ENCODE measurements around the gene CDHR2. TPM values are rescaled to one million over a fixed set of nuclear protein-coding genes. Genes with fewer than 3 reads are reported as not detected.

The CDHR2 gene
- total RNA-seq, 1 donor from 2014 or later, result 0.43 TPM

DNA sequence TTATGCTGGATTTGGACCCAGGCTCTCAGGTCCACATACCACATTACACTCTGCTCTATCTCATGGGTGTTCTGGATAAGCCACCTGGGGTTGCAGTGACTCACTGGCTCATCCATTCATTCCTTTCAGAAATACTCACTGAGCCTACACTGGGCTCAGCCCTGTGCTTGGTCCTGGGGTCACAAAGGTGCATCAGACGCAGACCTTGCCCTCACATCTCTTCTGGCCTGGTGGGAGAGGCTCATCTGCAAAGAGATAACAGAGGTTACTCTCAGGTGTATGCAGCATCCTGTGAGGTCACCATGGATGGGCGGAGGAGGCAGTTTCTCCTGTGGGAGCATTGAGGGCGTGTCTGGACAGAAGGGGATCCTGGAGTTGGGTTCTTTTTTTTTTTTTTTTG lies 12.1 kb downstream of the CDHR2 start:
- Mint-ChIP-seq H3K27me3 (ENCODE audit: unreplicated experiment) (peaks cover 8% of the 10 kb centered on the region), H3K27ac (ENCODE audit: unreplicated experiment) (no peak overlapping the region), H3K4me1 (ENCODE audit: unreplicated experiment) (peaks cover 3% of the 10 kb centered on the region), H3K9me3 (ENCODE audit: unreplicated experiment) (no peaks in the 10 kb centered on the region), H3K4me3 (ENCODE audit: unreplicated experiment) (no peak overlapping the region), H3K36me3 (ENCODE audit: unreplicated experiment) (no peaks in the 10 kb centered on the region)
- DNase-seq (ENCODE audit: extremely low spot score, unreplicated experiment), result no peak
- TF ChIP-seq, protein P1, sequence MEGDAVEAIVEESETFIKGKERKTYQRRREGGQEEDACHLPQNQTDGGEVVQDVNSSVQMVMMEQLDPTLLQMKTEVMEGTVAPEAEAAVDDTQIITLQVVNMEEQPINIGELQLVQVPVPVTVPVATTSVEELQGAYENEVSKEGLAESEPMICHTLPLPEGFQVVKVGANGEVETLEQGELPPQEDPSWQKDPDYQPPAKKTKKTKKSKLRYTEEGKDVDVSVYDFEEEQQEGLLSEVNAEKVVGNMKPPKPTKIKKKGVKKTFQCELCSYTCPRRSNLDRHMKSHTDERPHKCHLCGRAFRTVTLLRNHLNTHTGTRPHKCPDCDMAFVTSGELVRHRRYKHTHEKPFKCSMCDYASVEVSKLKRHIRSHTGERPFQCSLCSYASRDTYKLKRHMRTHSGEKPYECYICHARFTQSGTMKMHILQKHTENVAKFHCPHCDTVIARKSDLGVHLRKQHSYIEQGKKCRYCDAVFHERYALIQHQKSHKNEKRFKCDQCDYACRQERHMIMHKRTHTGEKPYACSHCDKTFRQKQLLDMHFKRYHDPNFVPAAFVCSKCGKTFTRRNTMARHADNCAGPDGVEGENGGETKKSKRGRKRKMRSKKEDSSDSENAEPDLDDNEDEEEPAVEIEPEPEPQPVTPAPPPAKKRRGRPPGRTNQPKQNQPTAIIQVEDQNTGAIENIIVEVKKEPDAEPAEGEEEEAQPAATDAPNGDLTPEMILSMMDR (IDR thresholded peaks at IDR 0.05), result no peak

DNA sequence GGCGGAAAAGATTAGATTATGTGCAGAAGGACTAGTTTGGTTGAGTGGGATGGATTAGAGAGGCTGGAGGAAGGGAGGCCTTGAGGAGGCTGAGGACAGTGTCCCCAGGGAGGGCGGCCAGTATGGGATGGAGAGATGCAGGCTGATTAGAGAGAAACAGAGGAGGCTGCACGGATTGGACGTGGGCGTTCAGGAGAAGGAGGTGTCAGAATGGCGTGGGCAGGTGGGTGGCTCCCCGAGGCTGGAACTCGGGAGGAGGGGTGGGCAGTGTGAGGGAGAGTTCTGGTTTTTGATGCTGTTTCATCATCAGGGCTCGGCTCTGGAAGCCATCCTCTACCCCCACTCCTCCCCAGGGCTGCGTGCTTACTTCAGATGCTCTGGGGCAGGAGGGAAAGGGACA lies 13.0 kb downstream of the CDHR2 start:
- H3K27ac Mint-ChIP-seq (ENCODE audit: unreplicated experiment), result no peak overlapping the region
- H3K4me1 Mint-ChIP-seq (ENCODE audit: unreplicated experiment), result no peaks in the 10 kb centered on the region
- H3K9me3 Mint-ChIP-seq (ENCODE audit: unreplicated experiment), result no peaks in the 10 kb centered on the region
- TF ChIP-seq, protein P1 (IDR thresholded peaks at IDR 0.05), result no peak
- H3K4me3 Mint-ChIP-seq (ENCODE audit: unreplicated experiment), result no peak overlapping the region
- peaks cover 8% of the 10 kb centered on the region for H3K27me3 Mint-ChIP-seq (ENCODE audit: unreplicated experiment)
- no peaks in the 10 kb centered on the region for H3K36me3 Mint-ChIP-seq (ENCODE audit: unreplicated experiment)
- DNase-seq (ENCODE audit: extremely low spot score, unreplicated experiment), result no peak

GRCh38 chr5:176564002-176564401 lies 14.9 kb downstream of the CDHR2 start:
- Mint-ChIP-seq H3K27me3 (ENCODE audit: unreplicated experiment) (peaks cover 8% of the 10 kb centered on the region), H3K36me3 (ENCODE audit: unreplicated experiment) (no peaks in the 10 kb centered on the region), H3K4me1 (ENCODE audit: unreplicated experiment) (no peaks in the 10 kb centered on the region), H3K4me3 (ENCODE audit: unreplicated experiment) (no peak overlapping the region), H3K27ac (ENCODE audit: unreplicated experiment) (no peak overlapping the region), H3K9me3 (ENCODE audit: unreplicated experiment) (no peaks in the 10 kb centered on the region)
- DNase-seq (ENCODE audit: extremely low spot score, unreplicated experiment), result no peak
- TF ChIP-seq, protein P1 (IDR thresholded peaks at IDR 0.05), result no peak

DNA sequence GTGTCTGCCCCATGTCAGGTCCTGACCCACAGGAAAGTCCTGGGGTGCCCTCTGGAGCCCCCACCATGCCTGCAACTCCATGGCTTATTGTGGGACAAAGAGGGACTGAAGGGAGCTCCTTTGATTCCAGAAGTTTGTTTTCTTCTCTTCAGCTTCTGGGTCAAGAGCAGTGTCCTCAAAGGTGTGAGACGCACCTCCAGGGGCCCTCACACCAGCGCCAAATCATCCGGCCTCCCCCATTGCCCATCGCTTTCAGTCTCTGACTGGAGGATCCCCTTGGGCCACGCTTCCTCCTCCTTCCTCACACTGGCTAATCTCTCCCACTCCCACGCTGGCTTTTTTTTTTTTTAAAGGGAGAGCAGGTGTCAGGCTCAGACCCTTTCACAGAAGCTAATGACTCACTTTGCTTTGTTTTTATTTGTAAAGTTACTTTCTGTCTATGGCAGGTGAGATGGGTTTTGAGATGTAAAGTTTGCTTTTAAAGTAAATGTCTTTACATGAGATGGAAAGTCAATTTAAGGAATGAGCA lies 16.7 kb downstream of the CDHR2 start:
- Mint-ChIP-seq H3K27me3 (ENCODE audit: unreplicated experiment) (peaks cover 6% of the 10 kb centered on the region), H3K4me1 (ENCODE audit: unreplicated experiment) (no peaks in the 10 kb centered on the region), H3K27ac (ENCODE audit: unreplicated experiment) (no peak overlapping the region), H3K9me3 (ENCODE audit: unreplicated experiment) (no peaks in the 10 kb centered on the region), H3K4me3 (ENCODE audit: unreplicated experiment) (no peak overlapping the region), H3K36me3 (ENCODE audit: unreplicated experiment) (no peaks in the 10 kb centered on the region)
- no peak for DNase-seq (ENCODE audit: extremely low spot score, unreplicated experiment)
- TF ChIP-seq, protein P1 (IDR thresholded peaks at IDR 0.05), result no peak

- H3K4me3 Mint-ChIP-seq (ENCODE audit: unreplicated experiment), result no peak overlapping the region
- H3K4me1 Mint-ChIP-seq (ENCODE audit: unreplicated experiment), result no peaks in the 10 kb centered on the region
- TF ChIP-seq, protein P1 (IDR thresholded peaks at IDR 0.05), result no peak
- H3K27ac Mint-ChIP-seq (ENCODE audit: unreplicated experiment), result no peak overlapping the region
- no peak for DNase-seq (ENCODE audit: extremely low spot score, unreplicated experiment)
- H3K9me3 Mint-ChIP-seq (ENCODE audit: unreplicated experiment), result no peaks in the 10 kb centered on the region
- H3K27me3 Mint-ChIP-seq (ENCODE audit: unreplicated experiment), result peaks cover 8% of the 10 kb centered on the region
- no peaks in the 10 kb centered on the region for H3K36me3 Mint-ChIP-seq (ENCODE audit: unreplicated experiment)
Measured at GRCh38 chr5:176568657-176569056, 19.5 kb downstream of the CDHR2 start.
